AG09309 (cell line): Measurements from ENCODE around the gene ST6GALNAC1.

Experiments used
- DNase-seq: peaks from one replicate; pipeline ENCODE4 v3.0.0-alpha.2; 2010; ENCODE audit warnings: low read depth
- H3K4me3 ChIP-seq: 2 replicates; pipeline ENCODE4 v1.5.1; 2011; ENCODE audit warnings: mild to moderate bottlenecking, low read depth, low read length, moderate library complexity; ENCODE audit not compliant: control insufficient read depth
- CTCF ChIP-seq: IDR thresholded peaks from 2 replicates; pipeline ENCODE4 v1.5.1; 2011; ENCODE audit warnings: mild to moderate bottlenecking, low read depth, low read length, inconsistent platforms; ENCODE audit not compliant: insufficient read depth, control insufficient read depth; ENCODE audit errors: missing control alignments

ST6GALNAC1 gene

GRCh38 chr17:76675648-76676047, 32.1 kb upstream of the ST6GALNAC1 start:
- H3K4me3 ChIP-seq = no peak overlapping the region
- no peak for DNase-seq
- TF ChIP-seq CTCF = no peak

- no peak overlapping the region for H3K4me3 ChIP-seq
- no peak for DNase-seq
These were observed 31.0 kb upstream of the ST6GALNAC1 start for GRCh38 chr17:76674600-76674999.

DNA sequence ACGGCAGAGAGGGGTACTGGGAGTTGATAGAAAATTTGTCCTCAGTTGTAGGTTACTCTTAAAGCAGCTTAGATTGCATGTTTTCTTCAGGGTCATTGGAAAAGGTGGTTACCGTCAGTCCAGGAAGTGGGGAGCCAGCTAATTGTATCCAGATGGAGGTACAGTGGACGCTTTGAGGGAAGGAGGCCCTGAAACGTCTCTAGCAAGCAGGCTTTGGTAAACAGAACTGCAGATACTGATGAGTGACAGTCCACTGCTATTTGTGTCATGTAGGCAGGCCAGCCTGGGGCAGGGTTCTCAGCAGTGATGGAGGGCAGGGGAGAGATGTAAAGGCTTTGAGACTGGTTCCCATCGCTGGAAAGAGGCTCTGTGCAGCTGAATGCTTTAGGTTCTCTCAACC, 30.2 kb upstream of the ST6GALNAC1 start:
- no peak for DNase-seq
- H3K4me3 ChIP-seq = no peak overlapping the region
- TF ChIP-seq CTCF = no peak

More at GRCh38 chr17:76674600-76674999, 31.0 kb upstream of the ST6GALNAC1 start:
- no peak for TF ChIP-seq CTCF

- no peak for DNase-seq
- H3K4me3 ChIP-seq = no peak overlapping the region
- no peak for TF ChIP-seq CTCF
These were observed 29.3 kb upstream of the ST6GALNAC1 start for GRCh38 chr17:76672892-76673291.

DNA sequence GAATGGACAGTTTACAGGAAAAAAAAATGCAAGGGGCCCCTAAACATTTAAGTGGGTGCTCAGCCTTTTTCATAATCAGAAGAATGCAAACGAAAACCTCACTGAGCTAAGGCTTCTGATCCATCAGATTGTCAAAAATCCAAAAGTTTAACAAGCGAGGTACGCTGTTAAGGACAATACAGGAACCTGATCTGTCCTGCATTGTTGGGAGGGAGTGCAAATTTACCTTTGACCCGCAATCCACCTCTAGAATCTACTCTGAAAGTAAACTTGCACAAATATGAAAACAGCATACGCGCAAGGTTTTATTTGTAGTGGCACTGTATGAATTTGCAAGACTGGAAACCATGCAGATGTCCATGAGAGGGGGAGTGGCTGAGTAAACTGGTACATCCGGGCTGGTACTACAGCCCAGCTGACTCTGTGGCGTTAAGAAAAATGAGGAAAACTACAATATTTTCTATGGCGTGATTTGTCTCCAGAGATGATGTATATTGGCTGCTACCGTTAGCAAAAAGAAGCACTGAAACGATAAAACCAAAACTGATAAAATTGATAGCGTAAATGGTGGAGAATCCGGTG, 28.8 kb upstream of the ST6GALNAC1 start:
- no peak for TF ChIP-seq CTCF
- no peak for DNase-seq
- peak overlapping the region; percentile 69 for H3K4me3 ChIP-seq

- DNase-seq = no peak
- peak overlapping the region; percentile 69 for H3K4me3 ChIP-seq
- no peak for TF ChIP-seq CTCF
These were observed 28.3 kb upstream of the ST6GALNAC1 start for GRCh38 chr17:76671912-76672262.
